Articular chondrocyte of knee joint (primary cell): ENCODE data around the gene JAK2. TPM values are rescaled to one million over a fixed set of nuclear protein-coding genes. Genes with fewer than 3 reads are reported as not detected.

ENCODE experiments used
- total RNA-seq: library from RNA; depleted of rRNA; stranded (reverse); fragments of >200 nt; gene quantifications from 2 replicates; pipeline ENCODE4 v1.2.3, GENCODE V29; 2012

Gene JAK2
- 36.5 and 52.1 TPM in 2 replicates for total RNA-seq

GRCh38 chr9:4984621-4985385 is at the start of gene JAK2:
JAK2 (plus strand) TSS chr9:4985272; CDS start chr9:5021988, 36,716 bp downstream.

Other genes with a start within 250 kb of the JAK2 start
- 59.9 and 68.3 TPM in 2 replicates for gene AK3, start 244.1 kb upstream of the JAK2 start, total RNA-seq
- 17.0 and 23.0 TPM in 2 replicates for gene RCL1, start 192.3 kb upstream of the JAK2 start, total RNA-seq
- gene INSL6, start 200.4 kb downstream of the JAK2 start, total RNA-seq: not detected in 2 replicates
- not detected in 2 replicates for gene INSL4, start 246.1 kb downstream of the JAK2 start, total RNA-seq